ENCODE data around the gene ADIPOR1.

- TF ChIP-seq, protein P1, sequence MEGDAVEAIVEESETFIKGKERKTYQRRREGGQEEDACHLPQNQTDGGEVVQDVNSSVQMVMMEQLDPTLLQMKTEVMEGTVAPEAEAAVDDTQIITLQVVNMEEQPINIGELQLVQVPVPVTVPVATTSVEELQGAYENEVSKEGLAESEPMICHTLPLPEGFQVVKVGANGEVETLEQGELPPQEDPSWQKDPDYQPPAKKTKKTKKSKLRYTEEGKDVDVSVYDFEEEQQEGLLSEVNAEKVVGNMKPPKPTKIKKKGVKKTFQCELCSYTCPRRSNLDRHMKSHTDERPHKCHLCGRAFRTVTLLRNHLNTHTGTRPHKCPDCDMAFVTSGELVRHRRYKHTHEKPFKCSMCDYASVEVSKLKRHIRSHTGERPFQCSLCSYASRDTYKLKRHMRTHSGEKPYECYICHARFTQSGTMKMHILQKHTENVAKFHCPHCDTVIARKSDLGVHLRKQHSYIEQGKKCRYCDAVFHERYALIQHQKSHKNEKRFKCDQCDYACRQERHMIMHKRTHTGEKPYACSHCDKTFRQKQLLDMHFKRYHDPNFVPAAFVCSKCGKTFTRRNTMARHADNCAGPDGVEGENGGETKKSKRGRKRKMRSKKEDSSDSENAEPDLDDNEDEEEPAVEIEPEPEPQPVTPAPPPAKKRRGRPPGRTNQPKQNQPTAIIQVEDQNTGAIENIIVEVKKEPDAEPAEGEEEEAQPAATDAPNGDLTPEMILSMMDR (IDR thresholded peaks at IDR 0.05; ENCODE audit: low read depth, low read length) = no peak
- TF ChIP-seq EZH2phosphoT487 (IDR thresholded peaks at IDR 0.05; ENCODE audit: low read depth) = no peak
Observed at GRCh38 chr1:202979459-202979858, 21.3 kb upstream of the ADIPOR1 start.
